NOMO-1 treated with dmso at 0.1 percent for 144 hours (cell line): ENCODE measurements around the gene DYNC2LI1.

ENCODE experiments used
- DNase-seq: peaks from one replicate; lab custom pipeline; 2025; ENCODE audit not compliant: unreplicated experiment; lab: John Stamatoyannopoulos, UW

Gene DYNC2LI1

DNA sequence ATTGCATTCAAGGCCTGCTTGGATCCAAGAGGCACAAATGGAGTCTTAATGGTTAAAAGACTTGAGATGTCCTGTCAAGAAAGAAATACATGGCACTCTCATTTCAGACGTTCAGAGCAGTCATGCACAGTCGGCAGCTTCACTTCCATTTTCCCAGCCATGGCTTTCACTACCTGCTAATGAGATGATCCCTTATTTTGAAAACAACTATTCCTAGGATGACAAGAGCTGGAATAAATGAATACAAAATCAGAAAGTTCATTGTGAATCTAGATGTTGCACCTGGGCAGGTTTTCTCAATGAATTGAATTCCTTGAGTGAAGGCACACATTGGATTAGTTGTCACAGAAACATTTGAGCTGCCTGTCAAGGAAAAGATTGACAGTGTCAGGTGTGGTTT is 39.1 kb downstream of the DYNC2LI1 start:
- DNase-seq: no peak

DNA sequence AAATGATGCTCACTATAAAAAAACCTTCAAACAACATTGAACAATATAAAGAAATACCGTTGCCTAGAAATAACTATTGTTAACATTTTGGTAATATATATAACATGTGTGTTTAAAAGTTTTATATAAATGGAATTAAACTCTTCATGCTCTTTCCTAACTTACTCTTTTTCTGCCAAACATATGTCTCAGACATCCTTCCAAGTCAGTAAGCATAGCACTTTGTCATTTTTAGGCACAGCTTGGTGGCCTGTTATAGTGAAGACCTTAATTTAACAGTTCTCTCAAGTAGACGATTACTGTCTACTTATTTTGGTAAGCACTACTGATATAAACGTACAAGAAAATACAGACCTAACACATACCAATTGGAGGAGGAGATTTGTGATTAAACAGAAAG is 40.9 kb downstream of the DYNC2LI1 start:
- no peak for DNase-seq

DNA sequence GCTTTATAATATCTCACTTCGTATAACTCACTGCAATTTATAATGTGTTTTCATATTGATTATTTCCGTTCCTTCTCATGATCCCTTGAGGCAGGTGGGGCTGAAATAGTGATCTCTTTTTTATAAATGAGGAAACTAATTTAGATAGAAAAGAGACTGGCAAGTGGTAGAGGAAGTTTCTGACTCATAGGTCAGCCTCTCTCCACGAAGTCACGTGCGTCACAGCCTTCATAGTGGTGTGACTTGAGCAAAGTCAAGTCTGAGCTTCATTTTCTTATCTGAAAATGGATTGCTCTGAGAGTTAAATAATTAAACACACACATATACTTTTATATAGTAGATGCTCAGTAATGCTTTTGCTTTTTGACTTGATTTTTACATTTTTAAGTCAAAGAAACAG is 44.9 kb downstream of the DYNC2LI1 start:
- DNase-seq: peak; percentile 55

DNA sequence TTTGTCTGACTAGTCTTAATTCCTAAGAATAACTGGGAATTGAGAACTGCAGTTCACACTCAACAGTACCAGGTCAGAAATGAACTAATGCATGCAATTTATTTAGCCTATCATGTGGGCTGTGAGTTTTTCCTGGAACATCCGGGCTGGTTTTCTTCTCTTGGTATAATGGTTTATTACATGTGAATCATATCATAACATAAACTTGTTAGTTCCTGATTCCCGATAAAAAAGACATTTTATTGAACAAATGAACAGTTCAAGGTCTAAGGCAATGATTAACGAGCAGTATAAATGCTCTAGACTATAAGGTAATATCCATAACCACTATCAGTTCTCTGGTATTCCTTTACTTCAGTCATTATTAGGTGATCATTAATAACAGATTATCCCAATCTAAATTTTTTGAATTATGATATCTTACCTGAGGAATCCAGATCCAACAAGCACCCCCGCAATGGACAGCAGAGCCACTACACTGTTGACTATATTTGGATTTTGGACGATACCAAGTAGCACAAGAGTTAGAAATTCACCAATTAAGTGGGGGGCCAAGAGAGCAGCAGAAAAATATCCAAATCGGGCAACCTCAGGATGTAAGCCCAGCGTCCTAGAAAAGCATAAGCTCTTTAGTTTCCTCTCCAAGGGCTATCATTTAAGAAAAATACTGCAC is 45.8 kb downstream of the DYNC2LI1 start:
- DNase-seq: no peak

DNA sequence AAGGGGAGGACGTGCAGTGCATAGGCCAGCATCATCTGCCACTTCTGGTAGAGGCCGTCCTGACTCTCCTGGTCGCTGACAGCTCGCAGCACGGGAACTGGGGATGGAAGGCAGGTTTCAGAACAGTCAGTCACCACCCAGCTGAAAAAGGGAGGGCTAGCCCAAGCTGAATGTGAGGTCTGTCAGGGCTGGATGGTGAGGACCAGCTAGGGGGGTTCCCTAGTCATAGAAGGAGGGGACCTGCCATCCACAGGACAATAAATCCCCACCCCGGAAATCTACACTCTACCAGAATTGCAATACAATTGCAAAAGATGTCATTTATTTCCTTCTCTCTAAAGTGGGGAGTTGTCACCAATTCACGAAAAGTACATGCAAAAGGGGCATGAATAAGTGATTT is 49.0 kb downstream of the DYNC2LI1 start:
- DNase-seq: no peak

DNA sequence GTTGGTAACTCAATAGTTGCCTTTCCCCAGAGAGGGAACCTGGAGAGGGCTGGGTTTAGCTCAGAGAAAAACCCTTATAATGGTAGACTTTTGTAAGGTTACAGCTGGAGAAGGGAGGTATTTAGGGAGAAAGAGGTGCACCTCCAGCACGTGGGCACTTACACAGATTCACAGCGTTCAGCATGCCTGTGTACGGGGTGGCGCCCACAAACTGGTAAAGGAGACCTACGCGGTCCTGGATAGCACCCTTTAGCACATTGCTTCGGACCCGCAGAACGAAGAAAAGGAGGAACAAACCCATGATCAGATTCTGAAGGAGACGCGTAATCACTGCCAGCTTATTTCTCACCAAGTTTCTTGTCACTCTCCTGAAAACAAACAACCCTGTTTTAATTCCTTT is 49.9 kb downstream of the DYNC2LI1 start:
- DNase-seq: no peak

DNA sequence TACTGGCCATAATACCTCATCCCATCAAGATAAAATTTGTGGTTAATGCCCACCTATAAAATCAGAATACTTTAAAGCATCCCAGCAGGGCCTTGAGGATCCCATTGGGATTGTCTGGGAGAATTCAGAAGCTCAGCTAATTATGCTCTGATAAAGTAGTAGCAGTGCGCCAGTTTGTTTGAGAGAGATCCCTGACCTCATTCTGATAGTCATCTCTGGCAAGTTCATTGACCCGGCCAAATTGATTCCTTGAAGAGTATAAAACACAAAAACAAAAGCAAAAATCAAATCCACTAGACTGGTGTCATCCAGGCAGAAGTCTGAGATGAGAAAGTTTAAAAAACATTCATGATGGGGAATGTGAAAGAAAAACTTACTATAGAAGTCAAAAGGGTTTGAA is 50.7 kb downstream of the DYNC2LI1 start:
- DNase-seq: no peak

DNA sequence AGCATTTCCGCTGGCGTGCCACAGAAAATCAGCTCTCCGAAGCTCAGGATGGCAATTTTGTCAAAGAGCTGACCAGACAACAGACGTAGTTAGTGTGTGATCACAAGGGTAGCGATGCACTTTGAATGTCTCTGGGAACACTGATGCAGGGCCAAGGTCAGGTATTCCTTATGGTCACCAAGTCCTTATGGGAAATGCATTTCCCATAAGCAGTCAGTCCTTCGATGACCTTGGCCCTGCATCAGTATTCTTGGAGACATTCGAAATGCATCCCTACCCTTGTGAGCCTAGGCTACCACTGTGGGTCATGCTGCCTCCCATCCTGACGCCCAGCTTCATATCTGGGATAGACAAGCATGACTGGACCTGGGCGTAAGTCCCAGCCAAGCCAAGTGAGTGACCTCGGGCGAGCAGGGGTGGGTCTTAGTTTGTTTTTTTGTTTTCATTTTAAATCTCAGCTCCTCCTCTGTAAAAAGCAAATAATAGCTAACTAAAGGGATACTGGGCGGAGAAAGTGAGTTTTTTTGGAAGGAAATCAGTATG is 51.2 kb downstream of the DYNC2LI1 start:
- no peak for DNase-seq

DNA sequence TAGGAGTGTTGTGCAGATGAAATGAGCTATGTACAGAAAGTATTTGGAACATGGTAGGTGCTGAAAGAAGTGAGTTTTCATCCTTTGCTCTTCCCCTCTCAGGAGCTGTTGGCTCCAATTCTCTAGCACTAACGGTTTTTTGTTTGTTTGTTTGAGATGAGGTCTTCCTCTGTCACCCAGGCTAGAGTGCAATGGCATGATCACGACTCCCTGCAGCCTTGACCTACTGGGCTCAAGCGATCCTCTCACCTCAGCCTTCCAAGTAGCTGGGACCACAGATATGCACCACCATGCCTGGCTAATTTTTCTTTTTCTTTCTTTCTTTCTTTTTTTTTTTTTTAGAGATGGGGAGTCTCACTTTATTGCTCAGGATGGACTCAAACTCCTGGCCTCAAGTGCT is 52.0 kb downstream of the DYNC2LI1 start:
- no peak for DNase-seq

DNA sequence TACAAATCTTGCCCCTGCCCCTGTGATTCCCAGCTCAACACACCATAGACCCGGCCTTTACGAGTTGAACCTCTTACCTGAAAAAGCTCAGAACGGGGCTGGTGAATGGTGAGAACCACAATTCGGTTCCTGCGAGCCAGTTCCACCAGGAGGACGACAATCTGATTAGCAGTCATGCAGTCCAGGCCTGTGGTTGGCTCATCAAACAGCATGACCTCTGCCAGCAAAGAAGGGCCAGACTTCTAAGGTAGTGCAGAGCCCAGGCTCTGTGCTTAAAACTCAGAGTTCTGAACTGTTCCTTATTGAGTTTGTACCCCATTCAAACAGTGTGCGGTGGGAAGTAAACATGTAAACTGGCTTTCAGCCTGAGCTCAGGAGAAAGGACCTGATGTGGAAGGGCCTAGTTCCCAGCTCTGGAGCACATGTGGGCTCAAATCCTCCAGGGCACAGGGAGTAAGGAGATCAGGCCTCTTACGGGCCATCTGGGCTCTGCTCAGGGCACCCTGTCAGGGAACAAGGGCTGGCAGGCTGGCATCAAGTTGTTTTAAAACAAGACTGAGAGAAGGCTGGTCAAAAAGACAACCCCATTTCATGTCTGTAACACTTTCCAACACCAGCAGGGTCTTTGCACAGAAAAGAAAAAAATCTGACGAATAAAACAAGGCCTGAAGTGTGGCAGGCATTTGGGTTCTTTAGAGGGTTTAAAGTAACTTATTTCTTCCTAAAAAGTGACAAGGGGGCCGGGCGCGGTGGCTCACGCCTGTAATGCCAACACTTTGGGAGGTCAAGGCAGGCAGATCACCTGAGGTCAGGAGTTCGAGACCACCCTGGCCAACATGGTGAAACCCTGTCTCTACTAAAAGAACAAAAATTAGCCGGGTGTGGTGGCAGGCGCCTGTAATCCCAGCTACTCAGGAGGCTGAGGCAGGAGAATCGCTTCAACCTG is 52.7 kb downstream of the DYNC2LI1 start:
- DNase-seq: no peak

DNA sequence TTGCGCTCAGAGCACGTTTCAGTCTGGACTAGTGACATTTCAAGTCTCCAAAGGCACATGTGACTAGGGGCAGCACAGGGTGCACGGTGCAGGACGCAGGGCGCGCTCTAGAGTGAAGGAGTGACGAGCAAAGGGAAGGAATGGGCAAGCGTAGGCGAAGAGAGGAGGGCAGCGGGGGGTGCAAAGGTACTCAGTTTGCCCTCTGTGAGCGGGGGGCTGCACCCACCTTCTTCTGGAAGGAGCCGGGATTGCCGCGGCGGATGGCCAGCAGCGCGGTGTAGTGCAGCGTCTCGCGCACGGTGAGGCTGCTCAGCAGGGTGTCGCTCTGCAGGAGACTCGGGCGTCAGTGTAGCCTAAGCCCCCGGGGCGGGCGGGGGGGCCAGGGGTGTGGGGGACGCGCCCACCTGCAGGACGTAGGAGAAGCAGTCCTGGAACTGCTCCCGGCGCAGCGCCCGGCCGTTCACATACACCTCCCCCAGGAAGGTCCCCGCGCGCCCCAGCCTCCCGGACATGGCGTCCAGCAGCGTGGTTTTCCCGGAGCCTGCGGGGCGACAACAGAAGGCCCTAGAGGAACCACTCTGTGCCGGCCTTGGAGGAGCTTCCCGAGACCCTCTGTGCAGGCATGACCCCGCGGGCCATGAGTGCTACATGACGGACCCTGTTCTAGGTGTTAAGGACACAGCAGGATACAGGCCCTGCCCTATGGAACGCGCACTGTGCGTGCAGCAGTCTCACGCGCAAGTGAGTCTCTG is 57.9 kb downstream of the DYNC2LI1 start:
- no peak for DNase-seq

DNA sequence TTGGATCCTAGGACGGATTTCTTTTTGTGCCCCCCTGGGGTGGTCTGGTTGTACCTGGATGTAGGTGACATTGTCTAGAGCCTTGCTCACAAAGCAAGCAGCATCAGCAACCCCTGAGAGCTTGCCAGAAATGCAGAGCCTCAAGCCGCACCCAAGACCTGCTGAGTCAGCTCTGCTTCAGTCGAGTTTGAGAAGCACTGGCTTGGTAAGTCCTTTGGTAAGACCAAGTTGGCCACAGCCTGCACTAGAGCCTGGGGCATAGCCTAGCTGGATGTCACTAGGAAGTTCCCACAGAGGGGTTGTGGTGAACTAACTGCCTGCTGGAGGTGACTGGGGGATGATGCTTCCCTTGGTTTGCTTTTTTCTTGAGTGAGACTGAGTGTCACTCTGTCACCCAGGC is 58.6 kb downstream of the DYNC2LI1 start:
- no peak for DNase-seq

DNA sequence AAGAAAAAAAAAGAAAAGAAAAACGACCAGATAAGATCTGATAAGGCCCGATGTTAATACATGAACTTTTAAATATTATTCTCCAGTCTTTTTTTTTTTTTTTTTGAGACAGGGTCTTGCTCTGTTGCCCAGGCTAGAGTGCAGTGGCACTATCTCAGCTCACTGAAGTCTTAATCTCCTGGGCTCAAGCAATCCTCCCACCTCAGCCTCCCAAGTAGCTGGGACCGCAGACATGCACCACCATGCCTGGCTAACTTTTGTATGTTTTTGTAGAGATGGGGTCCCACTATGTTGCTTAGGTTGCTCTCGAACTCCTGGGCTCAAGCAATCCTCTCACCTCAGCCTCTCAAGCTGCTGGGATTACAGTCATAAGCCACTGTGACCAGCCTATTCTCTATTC is 63.2 kb downstream of the DYNC2LI1 start:
- no peak for DNase-seq

DNA sequence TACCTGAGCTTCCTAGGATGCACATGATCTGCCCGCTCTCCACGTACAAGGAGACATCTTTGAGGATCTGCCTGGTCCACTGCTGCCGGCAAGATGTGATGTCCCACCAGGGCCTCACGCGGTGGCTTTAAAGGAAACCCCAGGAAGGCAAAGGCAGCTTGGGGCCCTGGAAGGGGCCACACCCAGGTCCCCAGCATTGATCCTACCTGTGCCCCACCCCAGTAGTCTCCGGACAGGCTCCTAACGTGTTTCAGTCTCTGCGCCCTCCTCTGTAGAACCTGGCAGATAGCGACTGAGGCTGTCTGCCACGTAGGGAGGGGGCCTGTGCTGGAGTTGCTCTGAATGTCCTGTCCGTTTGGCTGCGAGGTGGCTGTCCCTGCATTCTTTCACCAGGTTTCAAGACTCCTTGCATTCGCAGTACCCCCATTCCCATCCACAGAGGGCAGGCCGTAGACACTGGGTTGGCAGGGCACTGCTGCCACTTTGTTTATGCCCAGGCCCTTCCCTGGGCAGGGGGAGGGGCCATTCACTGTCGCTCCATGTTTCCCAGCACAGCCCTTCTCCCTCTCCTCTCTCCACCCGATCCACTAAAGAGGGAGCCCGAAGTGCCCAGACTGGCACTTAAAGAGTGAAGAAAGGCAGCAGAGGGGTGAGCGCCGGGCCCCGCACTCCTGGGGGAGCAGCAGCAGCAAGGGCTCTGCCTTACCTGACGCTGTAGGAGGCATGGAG is 64.2 kb downstream of the DYNC2LI1 start:
- no peak for DNase-seq

DNA sequence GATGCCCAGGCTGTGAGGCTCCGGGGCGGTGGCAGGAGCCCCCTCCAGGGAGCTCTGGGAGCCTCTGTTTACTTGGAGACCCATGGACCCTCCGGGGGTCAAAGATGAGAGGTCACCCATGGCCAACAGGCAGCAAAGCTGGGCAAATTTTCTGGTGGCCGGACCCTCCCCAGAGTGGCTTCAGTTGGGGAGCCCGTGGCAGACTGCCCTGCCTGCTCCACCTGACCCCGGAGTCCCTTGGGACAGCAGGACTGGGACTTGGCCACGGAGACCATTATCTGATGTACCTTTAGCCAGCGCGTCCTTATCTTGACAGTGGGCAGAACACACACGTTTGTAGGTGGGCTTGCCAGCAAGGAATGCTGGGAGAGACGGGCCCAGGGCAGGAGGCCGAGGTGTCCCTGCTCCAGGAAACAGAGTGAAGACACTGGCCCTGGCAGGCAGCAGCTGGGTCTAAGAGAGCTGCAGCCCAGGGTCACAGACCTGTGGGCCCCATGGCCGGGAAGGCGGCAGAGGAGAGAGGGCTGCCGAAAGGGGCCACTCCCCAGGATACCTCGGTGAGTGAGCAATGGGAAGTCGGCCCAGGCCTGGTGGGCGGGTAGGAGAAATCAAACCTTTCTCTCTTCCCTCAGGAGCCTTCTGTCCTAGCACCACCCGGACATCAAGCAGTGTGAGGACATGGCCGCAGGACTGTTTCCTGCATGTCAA is 64.9 kb downstream of the DYNC2LI1 start, which contains the start of the genes ABCG5 and ABCG8:
Gene ABCG5 (minus strand): TSS at position 280 of the 708 bp plus-strand sequence. CDS start 160 bp downstream, at position 120.
Gene ABCG8 (plus strand): TSS at position 412 of the 708 bp plus-strand sequence. CDS start 83 bp downstream, at position 495.
- DNase-seq: no peak

DNA sequence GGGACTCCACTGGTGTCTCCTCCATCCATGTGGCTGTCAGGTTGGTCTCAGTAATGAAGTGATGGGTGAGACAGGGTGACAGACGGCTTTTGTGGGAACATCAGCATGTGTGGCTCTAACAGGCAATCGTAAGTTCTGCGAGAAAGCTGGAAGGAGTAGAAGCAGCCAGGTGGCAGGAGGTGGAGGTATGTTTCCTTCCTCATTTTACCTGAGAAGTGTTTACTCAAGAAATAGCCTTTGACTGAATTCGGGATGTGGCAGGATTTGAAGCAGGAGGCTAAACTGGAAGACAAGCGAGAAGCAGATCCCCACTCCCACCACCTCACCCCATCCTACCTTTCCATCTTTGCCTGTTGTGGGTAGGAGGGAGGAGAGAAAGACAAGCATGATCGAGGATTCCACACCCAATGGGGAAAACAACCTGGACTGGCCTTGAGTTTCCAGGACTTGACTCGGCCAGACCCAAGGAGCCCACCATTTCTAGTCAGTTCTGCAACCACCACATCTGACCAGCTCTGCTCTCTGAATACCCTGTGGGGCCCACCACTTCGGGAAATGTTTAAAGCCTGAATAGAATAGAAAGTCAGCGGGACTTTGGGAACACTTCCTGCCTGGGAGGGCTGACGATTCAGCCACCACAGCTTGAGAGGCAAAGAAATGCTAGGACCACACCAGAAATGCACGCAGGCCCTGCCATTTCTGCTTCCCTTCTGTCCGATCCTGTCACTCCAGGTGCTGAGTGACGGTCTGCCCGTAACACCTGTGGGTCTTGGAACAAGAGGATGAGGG is 66.1 kb downstream of the DYNC2LI1 start:
- DNase-seq: no peak

DNA sequence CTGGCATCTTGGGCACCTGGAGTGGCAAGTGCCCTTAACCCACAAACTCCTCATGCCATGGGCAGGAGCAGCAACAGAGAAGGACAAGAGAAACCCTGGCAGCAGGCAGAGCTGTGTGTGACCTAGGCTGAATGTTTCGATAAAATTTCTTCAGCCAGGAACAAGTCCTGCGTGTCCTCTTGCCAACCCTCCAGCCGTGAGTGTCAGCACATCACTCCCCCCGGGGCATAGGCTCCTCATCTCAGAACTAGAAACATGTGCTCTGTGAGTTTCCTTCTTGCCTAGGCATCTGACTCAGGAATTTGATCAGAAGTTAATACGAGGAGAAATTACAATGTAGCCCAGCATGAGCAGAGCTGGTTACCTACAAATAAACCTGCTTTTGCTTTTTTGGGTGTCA is 67.1 kb downstream of the DYNC2LI1 start:
- no peak for DNase-seq

DNA sequence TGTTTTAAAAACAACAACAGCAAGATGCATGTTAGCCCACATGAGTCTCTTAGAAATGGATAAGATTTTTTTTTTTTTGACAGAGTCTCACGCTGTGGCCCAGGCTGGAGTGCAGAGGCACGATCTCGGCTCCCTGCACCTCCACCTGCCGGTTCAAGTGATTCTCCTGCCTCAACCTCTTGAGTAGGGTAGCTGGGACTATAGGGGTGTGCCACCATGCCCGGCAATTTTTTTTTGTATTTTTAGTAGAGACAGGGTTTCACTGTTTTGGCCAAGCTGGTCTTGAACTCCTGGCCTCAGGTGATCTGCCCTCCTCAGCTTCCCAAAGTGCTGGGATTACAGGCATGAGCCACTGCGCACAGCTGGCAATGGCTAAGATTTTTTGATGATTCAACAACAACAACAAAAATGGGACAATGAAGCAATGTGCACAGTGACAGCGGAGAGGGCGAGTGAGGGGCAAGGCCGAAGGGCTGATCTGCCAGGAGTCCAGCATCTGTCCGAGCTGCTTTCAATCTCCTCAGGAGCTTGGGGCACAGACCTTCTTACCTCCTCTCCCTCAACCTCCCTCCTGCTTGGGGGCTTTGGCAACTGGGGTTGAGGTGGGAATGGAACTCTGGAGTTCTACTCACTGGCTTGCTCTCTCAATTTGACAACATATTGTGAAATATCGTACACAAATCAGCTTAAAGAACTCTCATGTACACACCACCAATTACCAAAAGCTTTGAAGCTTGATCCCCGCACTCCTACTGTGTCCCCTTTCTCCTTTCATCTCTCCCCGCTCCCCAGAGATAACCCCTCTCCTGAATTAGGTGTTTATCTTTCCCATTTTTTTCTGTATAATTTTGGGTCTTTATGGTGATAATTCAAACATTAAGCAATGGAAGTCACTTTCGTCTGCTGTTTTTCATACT is 68.4 kb downstream of the DYNC2LI1 start:
- DNase-seq: no peak
